A549 (cell line): ENCODE results near the gene PIWIL4.

Source experiments
- BHLHE40 ChIP-seq: IDR thresholded peaks from 2 replicates; pipeline ENCODE4 v1.6.1; 2012; ENCODE audit warnings: low read depth, low read length, inconsistent platforms
- CEBPB ChIP-seq, 2 experiments: fragments of >200 bp in 1 of 2; sonication (Bioruptor Twin) in 1 of 2; formaldehyde crosslinking in 1 of 2; IDR thresholded peaks; 2 replicates each; pipeline ENCODE4 v1.6.1; 2012 to 2016
- ELK1 ChIP-seq: fragments of 150-350 bp; IDR thresholded peaks from 2 replicates; pipeline ENCODE4 v1.6.1; 2014; ENCODE audit warnings: low read depth, mild to moderate bottlenecking, low read length
- EP300 ChIP-seq, 2 experiments: fragments of >200 bp; sonication (Bioruptor Twin); formaldehyde crosslinking; IDR thresholded peaks; 2 replicates in 1 of 2; 3 replicates in 1 of 2; pipeline ENCODE4 v1.6.1; 2016 to 2017
- GATA3 ChIP-seq: IDR thresholded peaks from 2 replicates; pipeline ENCODE4 v1.6.1; 2012; ENCODE audit warnings: borderline replicate concordance
- KDM1A ChIP-seq: fragments of 200-600 bp; sonication (generic); IDR thresholded peaks from 2 replicates; pipeline ENCODE4 v1.6.1; 2016; ENCODE audit warnings: low read depth, mild to moderate bottlenecking
- KDM5A ChIP-seq: fragments of 200-600 bp; sonication (generic); IDR thresholded peaks from 2 replicates; pipeline ENCODE4 v1.6.1; 2016; ENCODE audit warnings: antibody characterized with exemption, mild to moderate bottlenecking
- MAZ ChIP-seq: fragments of 150-350 bp; IDR thresholded peaks from 2 replicates; pipeline ENCODE4 v1.6.1; 2014; ENCODE audit warnings: antibody characterized with exemption, low read depth, low read length, borderline replicate concordance
- NR3C1 ChIP-seq: fragments of >200 bp; sonication (Bioruptor Twin); formaldehyde crosslinking; IDR thresholded peaks from 3 replicates; pipeline ENCODE4 v1.6.1; 2017
- POLR2A ChIP-seq: IDR thresholded peaks from 2 replicates; pipeline ENCODE4 v1.6.1; 2012; ENCODE audit warnings: mild to moderate bottlenecking, low read length
- RAD21 ChIP-seq, 2 experiments: fragments of >200 bp in 1 of 2; sonication (Bioruptor Twin) in 1 of 2; formaldehyde crosslinking in 1 of 2; IDR thresholded peaks in 1 of 2; conservative IDR thresholded peaks in 1 of 2; 2 replicates in 1 of 2; 3 replicates in 1 of 2; pipeline ENCODE4 v1.6.1; 2012 to 2018; ENCODE audit warnings: inconsistent platforms in 1 of 2
- RARB ChIP-seq: fragments of 250-450 bp; sonication (Bioruptor Pico); IDR thresholded peaks from 2 replicates; pipeline ENCODE4 v1.8.0; 2021; ENCODE audit warnings: mild to moderate bottlenecking, moderate library complexity
- TP53 ChIP-seq: fragments of 250-450 bp; sonication (Bioruptor Pico); IDR thresholded peaks from 2 replicates; pipeline ENCODE4 v1.5.0; 2021; ENCODE audit warnings: mild to moderate bottlenecking, moderate library complexity
- TF ChIP-seq, protein P1 (sequence below): fragments of >200 bp; sonication (Bioruptor Twin); formaldehyde crosslinking; IDR thresholded peaks from 3 replicates; pipeline ENCODE4 v1.5.1; 2016

DNA sequence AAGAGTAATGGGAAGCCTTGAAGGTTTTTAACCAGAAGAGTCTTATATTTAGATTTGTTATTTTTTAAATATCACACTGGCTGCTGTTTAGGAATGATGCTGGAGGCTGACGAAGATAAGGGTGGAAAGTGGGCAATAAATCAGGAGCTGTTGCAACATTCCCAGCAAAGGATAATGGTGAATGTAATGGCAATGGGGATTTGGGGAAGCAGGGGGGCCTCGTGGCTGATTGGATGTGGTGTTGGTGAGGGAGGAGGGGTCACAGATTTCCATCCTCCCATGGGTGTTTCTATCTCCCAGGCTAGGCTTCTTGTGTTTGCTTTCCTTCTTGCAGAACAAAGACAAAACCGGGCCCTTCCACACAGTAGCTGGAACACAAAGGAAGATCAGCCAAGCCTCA is 80.8 kb downstream of the PIWIL4 start:
- TF ChIP-seq, protein P1, sequence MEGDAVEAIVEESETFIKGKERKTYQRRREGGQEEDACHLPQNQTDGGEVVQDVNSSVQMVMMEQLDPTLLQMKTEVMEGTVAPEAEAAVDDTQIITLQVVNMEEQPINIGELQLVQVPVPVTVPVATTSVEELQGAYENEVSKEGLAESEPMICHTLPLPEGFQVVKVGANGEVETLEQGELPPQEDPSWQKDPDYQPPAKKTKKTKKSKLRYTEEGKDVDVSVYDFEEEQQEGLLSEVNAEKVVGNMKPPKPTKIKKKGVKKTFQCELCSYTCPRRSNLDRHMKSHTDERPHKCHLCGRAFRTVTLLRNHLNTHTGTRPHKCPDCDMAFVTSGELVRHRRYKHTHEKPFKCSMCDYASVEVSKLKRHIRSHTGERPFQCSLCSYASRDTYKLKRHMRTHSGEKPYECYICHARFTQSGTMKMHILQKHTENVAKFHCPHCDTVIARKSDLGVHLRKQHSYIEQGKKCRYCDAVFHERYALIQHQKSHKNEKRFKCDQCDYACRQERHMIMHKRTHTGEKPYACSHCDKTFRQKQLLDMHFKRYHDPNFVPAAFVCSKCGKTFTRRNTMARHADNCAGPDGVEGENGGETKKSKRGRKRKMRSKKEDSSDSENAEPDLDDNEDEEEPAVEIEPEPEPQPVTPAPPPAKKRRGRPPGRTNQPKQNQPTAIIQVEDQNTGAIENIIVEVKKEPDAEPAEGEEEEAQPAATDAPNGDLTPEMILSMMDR, result no peak
- TF ChIP-seq GATA3 (no peak), POLR2A (no peak), CEBPB (IDR thresholded peaks at IDR 0.05) (no peak), KDM5A (no peak), RAD21 (conservative IDR thresholded peaks at IDR 0.05 in 1 of 2, IDR thresholded peaks at IDR 0.05 in 1 of 2) (no peak), MAZ (no peak), KDM1A (no peak), ELK1 (no peak), BHLHE40 (no peak), TP53 (no peak), EP300 (IDR thresholded peaks at IDR 0.05) (no peak), NR3C1 (no peak), RARB (no peak)
